Keratinocyte (primary cell): ENCODE measurements around the gene ZDHHC3. TPM values are rescaled to one million over a fixed set of nuclear protein-coding genes. Genes with fewer than 3 reads are reported as not detected.
A peak's percentile ranks its signal among the peaks of the same experiment; 100 is the strongest.

Experiments used
- DNase-seq: peaks from one replicate; pipeline ENCODE4 v3.0.0-alpha.2; 2011; ENCODE audit warnings: low read depth, missing footprints, low spot score
- FAIRE-seq: peaks from 2 replicates; lab custom pipeline; 2011; peaks lifted over from hg19 to GRCh38; lab: Jason Lieb, UNC
- H2AFZ ChIP-seq: 2 replicates; pipeline ENCODE4 v1.6.0; 2012; ENCODE audit warnings: low read length, control low read depth, inconsistent platforms; ENCODE audit not compliant: control insufficient read depth
- H3K27ac ChIP-seq: 2 replicates; pipeline ENCODE4 v1.5.1; 2011; ENCODE audit warnings: low read length; ENCODE audit not compliant: control insufficient read depth, insufficient read depth
- H3K27me3 ChIP-seq: 3 replicates; pipeline ENCODE4 v1.6.0; 2011; ENCODE audit warnings: low read length; ENCODE audit not compliant: control insufficient read depth, insufficient read depth; ENCODE audit errors: extremely low read depth
- H3K36me3 ChIP-seq, 2 experiments: 2 replicates in 1 of 2; 3 replicates in 1 of 2; pipeline ENCODE4 v1.5.1; 2011; ENCODE audit warnings: low read length in 2 of 2, mild to moderate bottlenecking in 1 of 2; ENCODE audit not compliant: control insufficient read depth in 2 of 2, insufficient read depth in 2 of 2; ENCODE audit errors: extremely low read depth in 1 of 2
- H3K4me1 ChIP-seq: 3 replicates; pipeline ENCODE4 v1.5.1; 2011; ENCODE audit warnings: low read length; ENCODE audit not compliant: control insufficient read depth, insufficient read depth; ENCODE audit errors: extremely low read depth
- H3K4me2 ChIP-seq: 3 replicates; pipeline ENCODE4 v1.6.0; 2011; ENCODE audit warnings: low read depth, low read length; ENCODE audit not compliant: control insufficient read depth, insufficient read depth; ENCODE audit errors: extremely low read depth
- H3K4me3 ChIP-seq, 3 experiments: fragments of 200-600 bp in 1 of 3; sonication (generic) in 1 of 3; 2 replicates in 2 of 3; 3 replicates in 1 of 3; pipeline ENCODE4 v1.5.1; 2011 to 2016; ENCODE audit warnings: low read length in 3 of 3, mild to moderate bottlenecking in 3 of 3, control low read depth in 2 of 3, inconsistent platforms in 1 of 3, low read depth in 1 of 3, mixed read lengths in 1 of 3, mixed run types in 1 of 3, moderate library complexity in 1 of 3; ENCODE audit not compliant: control insufficient read depth in 2 of 3, insufficient read depth in 2 of 3; ENCODE audit errors: extremely low read depth in 1 of 3
- H3K79me2 ChIP-seq: 2 replicates; pipeline ENCODE4 v1.6.0; 2012; ENCODE audit warnings: low read length; ENCODE audit not compliant: control insufficient read depth, insufficient read depth
- H3K9ac ChIP-seq: 3 replicates; pipeline ENCODE4 v1.6.0; 2011; ENCODE audit warnings: low read length; ENCODE audit not compliant: control insufficient read depth, insufficient read depth; ENCODE audit errors: extremely low read depth
- H3K9me1 ChIP-seq: 3 replicates; pipeline ENCODE4 v1.6.0; 2011; ENCODE audit warnings: low read length; ENCODE audit not compliant: control insufficient read depth, insufficient read depth; ENCODE audit errors: extremely low read depth
- H3K9me3 ChIP-seq: 2 replicates; pipeline ENCODE4 v1.5.1; 2012; ENCODE audit warnings: low read depth, low read length; ENCODE audit not compliant: control insufficient read depth
- H4K20me1 ChIP-seq: 3 replicates; pipeline ENCODE4 v1.6.0; 2011; ENCODE audit warnings: low read length; ENCODE audit not compliant: control insufficient read depth, insufficient read depth; ENCODE audit errors: extremely low read depth
- EZH2 ChIP-seq: IDR thresholded peaks from one replicate; pipeline ENCODE4 v1.6.1; 2012; ENCODE audit warnings: inconsistent platforms, mild to moderate bottlenecking, low read length, moderate library complexity
- dilution Hi-C: fragments of 300-500 bp; cut with MboI; formaldehyde crosslinking; loops from one replicate; pipeline ENCODE4 v1.7.0; 2020; ENCODE audit warnings: low sequenced_read_pairs; ENCODE audit not compliant: extremely low pct_ligation_motif_present
- polyA plus RNA-seq, 5 experiments: library from polyadenylated mRNA; depleted of rRNA in 3 of 5; stranded (reverse) in 3 of 5; stranded (forward) in 1 of 5; unstranded in 1 of 5; fragments of >200 nt; gene quantifications; 1 replicate in 1 of 5; 2 replicates in 3 of 5; 3 replicates in 1 of 5; pipeline versions ENCODE4 v1.2.1 to v1.2.3, GENCODE V29; 2011 to 2012; ENCODE audit warnings: missing spikeins in 2 of 5, low read depth in 1 of 5, low replicate concordance in 1 of 5
- TF ChIP-seq, protein P1 (sequence below), 3 experiments: IDR thresholded peaks in 1 of 3; conservative IDR thresholded peaks in 1 of 3; optimal IDR thresholded peaks in 1 of 3; 2 replicates in 2 of 3; 3 replicates in 1 of 3; pipeline versions ENCODE3 to v1.5.1; 2011; ENCODE audit warnings: low read length in 3 of 3, mild to moderate bottlenecking in 3 of 3, moderate library complexity in 2 of 3, control low read depth in 1 of 3, inconsistent platforms in 1 of 3; ENCODE audit not compliant: insufficient read depth in 2 of 3; ENCODE audit errors: extremely low read depth in 1 of 3

ZDHHC3 gene
- polyA plus RNA-seq, 1 donor (not counting 4 experiments of a cell fraction or from before 2014, with no cell fraction given), result 151 TPM

DNA sequence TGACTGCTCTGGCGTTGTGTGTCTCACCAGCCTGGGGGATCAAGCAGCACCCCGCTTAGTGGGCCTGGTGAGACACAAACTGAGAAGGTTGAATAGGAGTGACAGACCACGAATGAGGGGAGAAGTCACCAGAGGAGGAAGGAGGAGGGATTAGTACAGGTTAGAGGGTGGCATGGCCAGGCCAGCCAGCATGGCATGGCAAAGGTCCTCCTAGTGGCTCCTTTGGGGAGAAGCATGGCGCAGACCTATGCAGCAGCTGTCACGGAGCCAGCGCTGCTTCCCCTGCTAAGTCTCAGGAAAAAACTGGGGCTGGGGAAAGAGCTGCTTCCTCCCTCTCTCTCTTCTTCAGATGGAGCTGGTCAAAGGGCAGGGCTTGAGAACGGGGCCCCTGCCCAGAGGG, 48.6 kb downstream of the ZDHHC3 start:
- TF ChIP-seq, protein P1, sequence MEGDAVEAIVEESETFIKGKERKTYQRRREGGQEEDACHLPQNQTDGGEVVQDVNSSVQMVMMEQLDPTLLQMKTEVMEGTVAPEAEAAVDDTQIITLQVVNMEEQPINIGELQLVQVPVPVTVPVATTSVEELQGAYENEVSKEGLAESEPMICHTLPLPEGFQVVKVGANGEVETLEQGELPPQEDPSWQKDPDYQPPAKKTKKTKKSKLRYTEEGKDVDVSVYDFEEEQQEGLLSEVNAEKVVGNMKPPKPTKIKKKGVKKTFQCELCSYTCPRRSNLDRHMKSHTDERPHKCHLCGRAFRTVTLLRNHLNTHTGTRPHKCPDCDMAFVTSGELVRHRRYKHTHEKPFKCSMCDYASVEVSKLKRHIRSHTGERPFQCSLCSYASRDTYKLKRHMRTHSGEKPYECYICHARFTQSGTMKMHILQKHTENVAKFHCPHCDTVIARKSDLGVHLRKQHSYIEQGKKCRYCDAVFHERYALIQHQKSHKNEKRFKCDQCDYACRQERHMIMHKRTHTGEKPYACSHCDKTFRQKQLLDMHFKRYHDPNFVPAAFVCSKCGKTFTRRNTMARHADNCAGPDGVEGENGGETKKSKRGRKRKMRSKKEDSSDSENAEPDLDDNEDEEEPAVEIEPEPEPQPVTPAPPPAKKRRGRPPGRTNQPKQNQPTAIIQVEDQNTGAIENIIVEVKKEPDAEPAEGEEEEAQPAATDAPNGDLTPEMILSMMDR (optimal IDR thresholded peaks at IDR 0.05 in 1 of 3, IDR thresholded peaks at IDR 0.05 in 1 of 3, conservative IDR thresholded peaks at IDR 0.05 in 1 of 3; ENCODE audit: extremely low read depth in 1 of 3, insufficient read depth in 2 of 3, low read length in 3 of 3), result peak in 1 of 3 experiments; percentile 21
- TF ChIP-seq EZH2, result no peak
- Histone ChIP-seq H4K20me1 (no peaks in the 10 kb centered on the region), H3K9me3 (no peaks in the 10 kb centered on the region), H3K27me3 (no peaks in the 10 kb centered on the region), H3K27ac (no peak overlapping the region), H3K9ac (no peak overlapping the region), H3K4me1 (peaks cover 7% of the 10 kb centered on the region), H2AFZ (no peak overlapping the region), H3K4me2 (no peak overlapping the region), H3K36me3 (peaks cover 40 to 59% of the 10 kb centered on the region in 2 experiments), H3K9me1 (no peaks in the 10 kb centered on the region), H3K79me2 (no peaks in the 10 kb centered on the region), H3K4me3 (no peak overlapping the region)
- dilution Hi-C loops, result no loop called here
- DNase-seq (no peak), FAIRE-seq (no peak)

DNA sequence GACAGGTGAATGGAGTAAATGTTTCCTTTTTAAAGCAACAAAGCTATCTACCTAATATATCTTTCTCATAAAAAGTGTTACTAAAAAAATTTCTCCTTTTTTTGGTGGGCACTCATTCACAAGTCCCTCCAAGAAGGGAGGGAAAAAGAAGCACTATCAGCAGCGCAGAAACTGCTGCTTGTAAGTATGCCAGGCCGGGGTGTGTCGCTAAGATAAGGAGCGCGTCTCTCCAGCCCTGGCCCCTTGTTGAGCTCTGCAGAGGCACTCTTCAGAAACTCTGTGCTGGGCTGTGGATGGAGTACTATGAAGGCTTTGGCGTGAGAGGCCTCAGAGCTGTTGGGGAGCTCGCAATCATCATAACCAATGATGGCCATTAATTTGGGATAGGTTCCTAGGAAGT, 49.1 kb downstream of the ZDHHC3 start:
- Histone ChIP-seq H3K36me3 (peaks cover 38 to 56% of the 10 kb centered on the region in 2 experiments), H3K9me3 (no peaks in the 10 kb centered on the region), H4K20me1 (no peaks in the 10 kb centered on the region), H2AFZ (no peak overlapping the region), H3K9me1 (no peaks in the 10 kb centered on the region), H3K4me2 (no peak overlapping the region), H3K27me3 (no peaks in the 10 kb centered on the region), H3K9ac (no peak overlapping the region), H3K4me3 (no peak overlapping the region), H3K79me2 (no peaks in the 10 kb centered on the region), H3K4me1 (peaks cover 7% of the 10 kb centered on the region), H3K27ac (no peak overlapping the region)
- DNase-seq (no peak), FAIRE-seq (no peak)
- TF ChIP-seq, protein P1 (optimal IDR thresholded peaks at IDR 0.05 in 1 of 3, IDR thresholded peaks at IDR 0.05 in 1 of 3, conservative IDR thresholded peaks at IDR 0.05 in 1 of 3; ENCODE audit: extremely low read depth in 1 of 3, insufficient read depth in 2 of 3, low read length in 3 of 3), result no peak
- no peak for TF ChIP-seq EZH2
- dilution Hi-C loops, result no loop called here
